Measurements from ENCODE around the gene TSSK6. TPM values are rescaled to one million over a fixed set of nuclear protein-coding genes. Genes with fewer than 3 reads are reported as not detected.

TSSK6 gene
- total RNA-seq, 6 experiments from 2014 or later = 0.61 to 1.3 (median 0.92) TPM

DNA sequence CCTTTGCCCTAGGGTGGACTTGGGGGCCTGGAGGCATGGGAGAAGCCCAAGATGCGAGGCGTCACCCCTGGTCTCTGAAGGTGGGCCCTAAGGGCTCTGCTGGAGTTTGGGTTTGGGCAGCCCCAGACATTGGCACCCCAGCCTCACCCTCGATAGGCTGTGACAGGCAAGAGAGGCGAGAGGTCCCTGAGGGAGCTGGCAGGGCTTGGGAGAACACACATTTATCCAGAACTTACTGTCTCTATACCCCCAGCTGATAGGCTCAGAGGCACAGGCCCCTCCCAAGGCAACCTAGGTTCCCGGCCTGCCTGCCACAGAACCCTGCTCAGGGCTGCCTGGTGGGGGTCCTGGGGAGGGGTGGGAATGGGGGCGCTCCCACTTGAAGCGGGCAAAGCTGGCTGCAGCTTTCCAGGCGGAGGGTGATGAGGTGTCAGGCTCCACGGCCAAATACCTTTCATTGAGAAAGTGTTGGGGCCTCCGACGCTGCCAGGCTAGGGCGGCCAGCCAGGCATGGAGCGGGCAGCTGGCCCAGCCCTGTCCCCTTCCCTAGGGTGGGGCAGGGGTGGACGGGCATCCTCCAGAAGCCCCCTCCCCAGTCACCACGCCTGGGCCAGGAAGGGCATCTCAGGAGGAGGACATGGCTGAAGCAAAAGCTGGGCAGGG, 32.5 kb upstream of the TSSK6 start:
- Mint-ChIP-seq H3K27me3 (ENCODE audit: insufficient read depth) (peaks cover 3% of the 10 kb centered on the region), H3K9me3 (no peaks in the 10 kb centered on the region), H3K27ac (no peak overlapping the region), H3K36me3 (ENCODE audit: low read depth) (no peaks in the 10 kb centered on the region), H3K4me3 (no peak overlapping the region), H3K4me1 (ENCODE audit: low read depth) (peaks cover 5% of the 10 kb centered on the region)
- TF ChIP-seq, protein P1, sequence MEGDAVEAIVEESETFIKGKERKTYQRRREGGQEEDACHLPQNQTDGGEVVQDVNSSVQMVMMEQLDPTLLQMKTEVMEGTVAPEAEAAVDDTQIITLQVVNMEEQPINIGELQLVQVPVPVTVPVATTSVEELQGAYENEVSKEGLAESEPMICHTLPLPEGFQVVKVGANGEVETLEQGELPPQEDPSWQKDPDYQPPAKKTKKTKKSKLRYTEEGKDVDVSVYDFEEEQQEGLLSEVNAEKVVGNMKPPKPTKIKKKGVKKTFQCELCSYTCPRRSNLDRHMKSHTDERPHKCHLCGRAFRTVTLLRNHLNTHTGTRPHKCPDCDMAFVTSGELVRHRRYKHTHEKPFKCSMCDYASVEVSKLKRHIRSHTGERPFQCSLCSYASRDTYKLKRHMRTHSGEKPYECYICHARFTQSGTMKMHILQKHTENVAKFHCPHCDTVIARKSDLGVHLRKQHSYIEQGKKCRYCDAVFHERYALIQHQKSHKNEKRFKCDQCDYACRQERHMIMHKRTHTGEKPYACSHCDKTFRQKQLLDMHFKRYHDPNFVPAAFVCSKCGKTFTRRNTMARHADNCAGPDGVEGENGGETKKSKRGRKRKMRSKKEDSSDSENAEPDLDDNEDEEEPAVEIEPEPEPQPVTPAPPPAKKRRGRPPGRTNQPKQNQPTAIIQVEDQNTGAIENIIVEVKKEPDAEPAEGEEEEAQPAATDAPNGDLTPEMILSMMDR (IDR thresholded peaks at IDR 0.05) = no peak
- DNase-seq = no peak

DNA sequence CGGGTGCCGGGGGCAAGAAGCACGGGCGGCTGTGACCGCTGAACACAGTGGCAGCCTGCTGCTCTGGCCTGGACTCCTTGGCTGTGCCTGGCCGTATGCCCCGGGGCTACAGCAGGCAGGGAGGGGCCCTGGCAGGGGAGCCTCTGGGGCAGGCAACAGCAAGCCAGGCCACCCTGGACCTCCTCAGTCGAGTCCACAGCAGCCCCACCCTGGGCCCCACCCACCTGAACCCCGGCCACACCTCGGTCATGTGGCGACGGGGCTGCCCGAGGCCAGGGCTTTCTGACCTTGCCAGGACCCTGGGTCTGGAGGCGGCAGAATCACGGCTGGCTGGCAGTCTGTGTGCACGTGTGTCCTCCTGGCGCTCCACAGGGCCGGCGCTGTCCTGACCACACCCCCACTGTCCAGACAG, 31.4 kb upstream of the TSSK6 start:
- Mint-ChIP-seq H3K27ac (no peak overlapping the region), H3K4me3 (no peak overlapping the region)
- DNase-seq = no peak

DNA sequence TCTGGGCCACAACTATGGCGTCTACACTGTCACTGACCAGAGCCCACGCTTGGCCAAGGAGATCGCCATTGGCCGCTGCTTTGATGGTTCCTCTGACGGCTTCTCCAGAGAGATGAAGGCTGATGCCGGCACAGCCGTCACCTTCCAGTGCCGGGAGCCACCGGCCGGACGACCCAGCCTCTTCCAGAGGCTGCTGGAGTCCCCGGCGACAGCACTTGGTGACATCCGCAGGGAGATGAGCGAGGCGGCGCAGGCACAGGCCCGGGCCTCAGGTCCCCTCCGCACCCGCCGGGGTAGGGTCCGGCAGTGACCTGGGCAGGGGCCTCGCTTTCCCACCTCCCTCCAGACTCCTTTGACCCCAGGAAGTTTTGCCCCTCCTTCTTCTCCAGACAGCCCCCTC, 30.4 kb upstream of the TSSK6 start:
- TF ChIP-seq, protein P1 (IDR thresholded peaks at IDR 0.05) = no peak
- no peak overlapping the region for H3K27ac Mint-ChIP-seq
- no peaks in the 10 kb centered on the region for H3K9me3 Mint-ChIP-seq
- peaks cover 3% of the 10 kb centered on the region for H3K27me3 Mint-ChIP-seq (ENCODE audit: insufficient read depth)
- H3K36me3 Mint-ChIP-seq (ENCODE audit: low read depth) = no peaks in the 10 kb centered on the region
- no peak for DNase-seq
- H3K4me1 Mint-ChIP-seq (ENCODE audit: low read depth) = peaks cover 5% of the 10 kb centered on the region
- H3K4me3 Mint-ChIP-seq = no peak overlapping the region

More for the DNA sequence above, 31.4 kb upstream of the TSSK6 start:
- H3K27me3 Mint-ChIP-seq (ENCODE audit: insufficient read depth) = peaks cover 3% of the 10 kb centered on the region
- no peaks in the 10 kb centered on the region for H3K9me3 Mint-ChIP-seq
- peaks cover 5% of the 10 kb centered on the region for H3K4me1 Mint-ChIP-seq (ENCODE audit: low read depth)
- TF ChIP-seq, protein P1 (IDR thresholded peaks at IDR 0.05) = no peak
- H3K36me3 Mint-ChIP-seq (ENCODE audit: low read depth) = no peaks in the 10 kb centered on the region

DNA sequence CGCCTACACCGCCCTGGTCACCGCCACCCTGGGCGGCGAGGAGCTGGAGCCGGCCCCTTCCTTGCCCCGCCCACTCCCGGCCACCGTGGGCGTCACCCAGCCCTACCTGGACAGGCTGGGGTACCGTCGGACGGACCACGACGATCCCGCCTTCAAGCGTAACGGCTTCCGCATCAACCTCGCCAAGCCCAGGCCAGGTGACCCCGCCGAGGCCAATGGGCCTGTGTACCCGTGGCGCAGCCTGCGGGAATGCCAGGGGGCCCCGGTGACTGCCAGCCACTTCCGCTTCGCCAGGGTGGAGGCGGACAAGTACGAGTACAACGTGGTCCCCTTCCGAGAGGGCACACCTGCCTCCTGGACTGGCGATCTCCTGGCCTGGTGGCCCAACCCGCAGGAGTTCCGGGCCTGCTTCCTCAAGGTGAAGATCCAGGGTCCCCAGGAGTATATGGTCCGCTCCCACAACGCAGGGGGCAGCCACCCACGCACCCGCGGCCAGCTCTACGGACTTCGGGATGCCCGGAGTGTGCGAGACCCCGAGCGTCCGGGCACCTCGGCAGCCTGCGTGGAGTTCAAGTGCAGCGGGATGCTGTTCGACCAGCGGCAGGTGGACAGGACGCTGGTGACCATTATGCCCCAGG, 29.7 kb upstream of the TSSK6 start:
- H3K27me3 Mint-ChIP-seq (ENCODE audit: insufficient read depth) = peaks cover 3% of the 10 kb centered on the region
- TF ChIP-seq, protein P1 (IDR thresholded peaks at IDR 0.05) = no peak
- H3K4me1 Mint-ChIP-seq (ENCODE audit: low read depth) = peaks cover 4% of the 10 kb centered on the region
- no peaks in the 10 kb centered on the region for H3K9me3 Mint-ChIP-seq
- no peak for DNase-seq
- no peak overlapping the region for H3K4me3 Mint-ChIP-seq
- H3K36me3 Mint-ChIP-seq (ENCODE audit: low read depth) = no peaks in the 10 kb centered on the region
- no peak overlapping the region for H3K27ac Mint-ChIP-seq

DNA sequence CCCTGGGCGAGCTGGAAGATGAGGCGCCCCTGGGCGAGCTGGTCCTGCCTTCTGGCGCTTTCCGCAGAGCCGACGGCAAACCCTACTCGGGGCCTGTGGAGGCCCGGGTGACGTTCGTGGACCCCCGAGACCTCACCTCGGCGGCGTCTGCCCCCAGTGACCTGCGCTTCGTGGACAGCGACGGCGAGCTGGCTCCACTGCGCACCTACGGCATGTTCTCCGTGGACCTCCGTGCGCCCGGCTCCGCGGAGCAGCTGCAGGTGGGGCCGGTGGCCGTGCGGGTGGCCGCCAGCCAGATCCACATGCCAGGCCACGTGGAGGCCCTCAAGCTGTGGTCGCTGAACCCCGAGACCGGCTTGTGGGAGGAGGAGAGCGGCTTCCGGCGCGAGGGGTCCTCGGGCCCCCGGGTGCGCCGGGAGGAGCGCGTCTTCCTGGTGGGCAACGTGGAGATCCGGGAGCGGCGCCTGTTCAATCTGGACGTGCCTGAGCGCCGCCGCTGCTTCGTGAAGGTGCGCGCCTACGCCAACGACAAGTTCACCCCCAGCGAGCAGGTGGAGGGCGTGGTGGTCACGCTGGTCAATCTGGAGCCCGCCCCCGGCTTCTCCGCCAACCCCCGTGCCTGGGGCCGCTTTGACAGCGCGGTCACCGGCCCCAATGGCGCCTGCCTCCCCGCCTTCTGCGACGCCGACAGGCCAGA, 29.1 kb upstream of the TSSK6 start:
- Mint-ChIP-seq H3K27me3 (ENCODE audit: insufficient read depth) (no peaks in the 10 kb centered on the region; the same call in none of the 2 replicates), H3K36me3 (ENCODE audit: low read depth) (no peaks in the 10 kb centered on the region), H3K27ac (no peak overlapping the region), H3K4me3 (no peak overlapping the region), H3K4me1 (ENCODE audit: low read depth) (no peaks in the 10 kb centered on the region), H3K9me3 (no peaks in the 10 kb centered on the region)
- TF ChIP-seq, protein P1 (IDR thresholded peaks at IDR 0.05) = no peak
- DNase-seq = no peak

All from HFFc6 (cell line).